Activated effector memory CD4-positive, alpha-beta T cell treated with anti-CD3 and anti-CD28 coated beads, Interleukin-2, amount 50 U/mL, for 16 hours (primary cell): ENCODE results near the gene KCNIP3.

Source experiments
- DNase-seq: peaks from one replicate; pipeline ENCODE4 v3.0.0-alpha.2; 2020

KCNIP3 gene

GRCh38 chr2:95275151-95275515, 22.0 kb upstream of the KCNIP3 start:
- DNase-seq, result peak; percentile 27

- DNase-seq, result peak; percentile 45
Measured at GRCh38 chr2:95275601-95276243, 21.4 kb upstream of the KCNIP3 start.

GRCh38 chr2:95276244-95276887, 20.8 kb upstream of the KCNIP3 start:
- DNase-seq, result peak; percentile 50

GRCh38 chr2:95276888-95277245, 20.3 kb upstream of the KCNIP3 start:
- DNase-seq, result no peak

- peak; percentile 38 for DNase-seq
Measured at GRCh38 chr2:95277246-95277906, 19.8 kb upstream of the KCNIP3 start.

- no peak for DNase-seq
Measured at GRCh38 chr2:95278051-95278471, 19.1 kb upstream of the KCNIP3 start.

- no peak for DNase-seq
Measured at GRCh38 chr2:95278637-95279225, 18.4 kb upstream of the KCNIP3 start.

- DNase-seq, result no peak
Measured at GRCh38 chr2:95279435-95280035, 17.6 kb upstream of the KCNIP3 start.

GRCh38 chr2:95281071-95281470, 16.1 kb upstream of the KCNIP3 start:
- DNase-seq, result no peak

- DNase-seq, result no peak
Measured at GRCh38 chr2:95281786-95282185, 15.4 kb upstream of the KCNIP3 start.

- no peak for DNase-seq
Measured at GRCh38 chr2:95282458-95282857, 14.7 kb upstream of the KCNIP3 start.

- no peak for DNase-seq
Measured at GRCh38 chr2:95283562-95283961, 13.6 kb upstream of the KCNIP3 start.

- DNase-seq, result no peak
Measured at GRCh38 chr2:95284886-95285541, 12.1 kb upstream of the KCNIP3 start.

- DNase-seq, result no peak
Measured at GRCh38 chr2:95285542-95285932, 11.6 kb upstream of the KCNIP3 start.

- DNase-seq, result no peak
Measured at GRCh38 chr2:95287336-95287735, 9.8 kb upstream of the KCNIP3 start.

GRCh38 chr2:95287806-95288205, 9.3 kb upstream of the KCNIP3 start:
- DNase-seq, result no peak

- DNase-seq, result no peak
Measured at GRCh38 chr2:95289253-95289652, 7.9 kb upstream of the KCNIP3 start.

- no peak for DNase-seq
Measured at GRCh38 chr2:95291222-95291621, 5.9 kb upstream of the KCNIP3 start.

- no peak for DNase-seq
Measured at GRCh38 chr2:95292623-95293260, 4.4 kb upstream of the KCNIP3 start.

- DNase-seq, result no peak
Measured at GRCh38 chr2:95294579-95295250, 2.4 kb upstream of the KCNIP3 start.

- no peak for DNase-seq
Measured at GRCh38 chr2:95295376-95295775, 1.8 kb upstream of the KCNIP3 start.

- DNase-seq, result no peak
Measured at GRCh38 chr2:95296011-95296410, 1.1 kb upstream of the KCNIP3 start.
